Endometrium (tissue), 2 donors: Measurements from ENCODE around the gene CD84.
"Not testable (repeated sequence)": the region's sequence is repeated elsewhere in the genome, so short reads cannot be mapped to it uniquely, and the experiment has no call there.

Experiments used
- FAIRE-seq: peaks from 2 replicates; lab custom pipeline; 2012; peaks lifted over from hg19 to GRCh38; lab: Jason Lieb, UNC
- donor health status: control.
- donor health status: control.

The CD84 gene

DNA sequence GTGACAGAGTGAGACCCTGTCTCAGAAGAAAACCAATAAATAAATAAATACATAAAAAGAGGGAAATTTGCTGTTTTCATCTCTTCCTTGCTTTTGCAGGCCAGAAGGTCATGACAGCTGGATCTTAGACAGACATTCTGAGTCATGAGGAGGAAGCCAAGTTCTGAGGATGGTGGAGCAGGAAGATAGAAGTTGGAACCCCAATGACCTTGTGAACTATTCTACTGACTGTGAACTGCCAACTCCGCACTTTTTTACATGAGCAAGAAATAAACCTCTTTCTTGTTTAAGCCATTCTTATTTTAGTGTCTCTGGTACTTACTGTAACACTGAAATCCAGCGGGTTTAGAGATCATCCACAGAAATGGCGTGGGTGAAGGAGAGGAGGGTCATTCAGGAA is 8.5 kb downstream of the CD84 start:
- no peak for FAIRE-seq

DNA sequence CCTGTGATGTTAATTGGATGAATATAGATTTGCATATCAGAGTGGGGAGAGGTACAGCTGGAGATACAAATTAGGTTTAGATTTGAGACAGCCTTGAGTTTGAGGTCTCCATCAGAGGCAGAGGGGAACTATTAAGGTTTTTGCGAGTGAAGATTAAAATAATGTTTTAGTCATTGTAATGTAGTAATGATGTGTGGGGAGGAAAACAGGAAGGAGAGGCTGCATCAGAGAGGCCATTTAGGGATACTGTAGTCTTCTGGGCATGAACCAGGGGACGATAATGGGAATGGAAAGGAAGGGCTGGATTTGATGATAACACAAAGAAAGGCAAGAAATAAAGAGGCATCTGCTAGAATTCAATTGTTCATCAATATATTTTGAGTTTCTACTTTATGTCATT is 9.5 kb downstream of the CD84 start:
- no peak for FAIRE-seq

GRCh38 chr1:160567858-160568682 is 11.2 kb downstream of the CD84 start:
- FAIRE-seq, result no peak

GRCh38 chr1:160567341-160567740 is 12.0 kb downstream of the CD84 start:
- FAIRE-seq, result no peak

GRCh38 chr1:160565564-160565963 is 13.7 kb downstream of the CD84 start:
- FAIRE-seq, result no peak

GRCh38 chr1:160563230-160563629 is 16.1 kb downstream of the CD84 start:
- not testable (repeated sequence) for FAIRE-seq

GRCh38 chr1:160562745-160563144 is 16.6 kb downstream of the CD84 start:
- not testable (repeated sequence) for FAIRE-seq

- no peak for FAIRE-seq
Measured at GRCh38 chr1:160560806-160561205, 18.5 kb downstream of the CD84 start.

DNA sequence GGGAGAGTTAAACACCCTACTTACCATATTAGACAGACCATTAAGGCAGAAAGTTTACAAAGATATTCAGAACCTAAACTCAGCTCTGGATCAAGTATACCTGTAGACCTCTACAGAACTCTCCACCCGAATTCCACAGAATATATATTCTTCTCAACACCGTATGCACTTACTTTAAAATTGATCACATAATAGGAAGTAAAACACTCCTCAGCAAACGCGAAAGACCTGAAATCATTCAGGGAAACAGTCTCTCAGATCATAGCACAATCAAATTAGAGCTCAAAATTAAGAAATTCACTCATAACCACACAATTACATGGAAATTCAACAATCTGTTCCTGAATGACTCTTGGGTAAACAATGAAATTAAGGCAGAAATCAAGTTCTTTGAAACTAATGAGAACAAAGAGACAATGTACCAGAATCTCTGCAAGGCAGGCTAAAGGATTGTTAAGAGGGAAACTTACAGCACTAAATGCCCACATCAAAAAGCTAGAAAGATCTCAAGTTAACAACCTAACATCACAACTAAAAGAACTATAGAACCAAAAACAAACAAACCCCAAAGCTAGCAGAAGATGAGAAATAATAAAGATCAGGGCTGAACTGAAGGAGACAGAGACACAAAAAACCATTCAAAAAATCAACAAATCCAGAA is 19.1 kb downstream of the CD84 start:
- FAIRE-seq, result no peak

DNA sequence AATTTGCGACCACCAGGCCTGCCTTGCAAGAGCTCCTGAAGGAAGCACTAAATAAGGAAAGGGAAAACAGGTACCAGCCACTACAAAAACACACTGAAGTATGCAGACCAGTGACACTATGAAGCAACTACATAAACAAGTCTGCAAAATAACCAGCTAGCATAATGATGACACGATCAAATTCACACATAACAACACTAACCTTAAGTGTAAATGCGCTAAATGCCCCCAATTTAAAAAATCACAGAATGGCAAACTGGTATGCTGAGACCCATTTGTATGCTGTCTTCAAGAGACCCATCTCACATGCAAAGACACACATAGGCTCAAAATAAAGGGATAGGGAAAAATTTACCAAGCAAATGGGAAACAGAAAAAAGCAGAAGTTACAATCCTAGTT is 19.9 kb downstream of the CD84 start:
- FAIRE-seq, result not testable (repeated sequence)

GRCh38 chr1:160558660-160559380 is 20.5 kb downstream of the CD84 start:
- FAIRE-seq, result no peak

- FAIRE-seq, result no peak
Measured at GRCh38 chr1:160553778-160554177, 25.5 kb downstream of the CD84 start.

DNA sequence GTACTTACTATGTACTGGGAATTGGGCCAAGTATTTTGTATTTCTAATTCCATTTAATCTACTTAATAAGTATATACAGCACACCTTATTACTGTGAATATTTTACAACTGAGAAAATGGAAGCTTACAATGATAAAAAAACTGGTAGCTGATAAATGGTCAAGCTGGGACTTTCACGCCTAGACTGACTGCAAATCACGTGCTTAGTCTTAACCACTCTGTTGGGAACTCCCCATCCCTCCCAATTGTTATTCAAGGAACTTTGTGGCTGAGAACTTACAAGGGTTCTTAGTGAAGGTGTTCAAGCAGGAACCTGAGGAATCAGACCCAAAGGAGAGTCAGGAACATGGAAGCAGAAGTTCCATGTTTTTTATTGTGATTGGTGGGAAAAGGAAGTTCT is 26.9 kb downstream of the CD84 start:
- no peak for FAIRE-seq

- FAIRE-seq, result no peak
Measured at GRCh38 chr1:160550572-160551034, 28.7 kb downstream of the CD84 start.

DNA sequence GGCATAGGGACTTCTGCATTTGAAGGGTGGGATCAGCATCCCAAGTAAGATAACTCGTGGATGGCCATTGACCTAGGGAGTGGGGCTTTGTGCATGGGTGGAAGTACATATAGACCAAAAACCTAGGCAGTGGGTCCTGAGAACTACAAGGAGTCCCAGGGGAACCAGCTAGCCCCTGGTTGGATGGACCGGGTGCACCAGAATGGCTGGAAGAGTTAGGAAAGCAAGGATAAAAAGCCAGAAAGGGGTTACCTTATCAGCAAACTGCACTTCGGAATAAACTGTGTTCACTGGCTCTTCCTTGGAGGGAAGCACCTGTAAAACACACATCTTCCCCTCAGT is 29.7 kb downstream of the CD84 start:
- FAIRE-seq, result no peak

GRCh38 chr1:160548960-160549664 is 30.2 kb downstream of the CD84 start:
- FAIRE-seq, result no peak

DNA sequence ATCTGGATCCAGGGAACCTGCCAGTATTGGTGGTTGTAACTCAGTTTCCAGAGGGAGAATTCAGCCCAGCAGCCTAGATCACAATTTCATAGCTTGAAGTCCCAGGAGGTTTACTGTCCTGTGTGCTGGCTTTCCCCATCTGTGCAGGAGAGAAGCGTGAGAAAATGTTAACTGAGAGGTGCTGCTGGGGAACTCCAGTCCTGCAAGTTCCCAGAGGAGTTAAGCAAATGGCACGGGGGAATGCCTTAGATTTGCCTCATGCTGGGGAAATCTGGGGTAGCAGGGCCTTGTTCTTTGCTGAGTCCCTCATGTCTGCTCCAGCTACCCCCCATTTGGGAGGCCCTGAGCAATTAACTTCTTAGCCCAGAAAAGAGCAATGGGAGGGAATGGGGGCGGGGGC is 31.1 kb downstream of the CD84 start:
- no peak for FAIRE-seq

DNA sequence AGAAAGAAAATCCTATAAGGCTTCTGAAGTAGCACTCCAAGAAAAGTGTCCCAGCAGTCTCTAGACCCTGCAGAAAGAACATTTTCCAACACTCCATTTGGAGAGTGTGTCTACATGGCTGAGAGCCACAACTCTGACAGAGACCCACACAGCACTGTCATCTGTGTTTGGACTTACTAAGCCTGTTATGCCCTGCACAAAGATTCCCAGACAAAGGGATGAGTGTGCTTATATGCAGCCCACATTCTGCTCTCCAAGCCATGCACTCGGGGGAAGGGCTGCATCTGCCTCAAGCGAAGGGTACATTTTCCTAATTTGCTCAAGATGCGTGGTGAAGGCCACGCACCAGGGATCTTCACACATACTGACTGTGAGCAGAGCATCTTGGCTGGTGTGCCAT is 31.9 kb downstream of the CD84 start:
- no peak for FAIRE-seq

GRCh38 chr1:160546942-160547341 is 32.4 kb downstream of the CD84 start:
- FAIRE-seq, result no peak

GRCh38 chr1:160544647-160545046 is 34.6 kb downstream of the CD84 start:
- no peak for FAIRE-seq

GRCh38 chr1:160542303-160542945 is 36.9 kb downstream of the CD84 start:
- no peak for FAIRE-seq
